Spinal cord (tissue), 10 donors: ENCODE measurements around the gene ROR1. TPM values are rescaled to one million over a fixed set of nuclear protein-coding genes. Genes with fewer than 3 reads are reported as not detected.
A peak's percentile ranks its signal among the peaks of the same experiment; 100 is the strongest.

Experiments used
- DNase-seq, 6 donors: peaks; one replicate each; pipeline versions ENCODE4 v3.0.0 to v3.0.0-alpha.2; 2013 to 2015; ENCODE audit warnings: low spot score in 6 of 6, low read depth in 4 of 6
- H3K27ac ChIP-seq: one replicate; pipeline ENCODE4 v1.5.1; 2013; ENCODE audit warnings: low read depth, low read length, control low read depth
- H3K27me3 ChIP-seq: one replicate; pipeline ENCODE4 v1.6.1; 2013; ENCODE audit warnings: low read length; ENCODE audit not compliant: control insufficient read depth, insufficient read depth
- H3K36me3 ChIP-seq: one replicate; pipeline ENCODE4 v1.6.1; 2013; ENCODE audit warnings: low read length; ENCODE audit not compliant: control insufficient read depth, insufficient read depth
- H3K4me1 ChIP-seq: one replicate; pipeline ENCODE4 v1.6.1; 2013; ENCODE audit warnings: low read length; ENCODE audit not compliant: control insufficient read depth, insufficient read depth
- H3K4me3 ChIP-seq: one replicate; pipeline ENCODE4 v1.5.1; 2013; ENCODE audit warnings: low read depth, low read length, control low read depth
- H3K9me3 ChIP-seq: one replicate; pipeline ENCODE4 v1.6.1; 2013; ENCODE audit warnings: low read length; ENCODE audit not compliant: control insufficient read depth, insufficient read depth
- WGBS: methylation state at CpG from one replicate; pipeline ENCODE4 v1.1.5; 2013; ENCODE audit warnings: missing lambda C conversion rate; ENCODE audit not compliant: insufficient coverage; 5-methylcytosine and 5-hydroxymethylcytosine counted together
- polyA plus RNA-seq, 2 donors: library from polyadenylated mRNA; unstranded; fragments of 120-200 nt; gene quantifications; one replicate each; pipeline ENCODE4 v1.2.1, GENCODE V29; 2013; ENCODE audit not compliant: insufficient read length in 2 of 2
- total RNA-seq, 2 donors: library from RNA; depleted of rRNA in 1 of 2; stranded (reverse); fragments of 120-200 nt in 1 of 2; fragments of >200 nt in 1 of 2; gene quantifications; one replicate each; pipeline versions ENCODE4 v1.2.3 to v1.2.4, GENCODE V29; 2013 to 2014
- donor health status: healthy.

The ROR1 gene
- total and polyA plus RNA-seq, 4 donors = 4.0 to 16.5 (median 7.9) TPM

- H3K36me3 ChIP-seq = no peaks in the 10 kb centered on the region
- no peaks in the 10 kb centered on the region for H3K9me3 ChIP-seq
- no peak overlapping the region for H3K4me3 ChIP-seq
- DNase-seq = no peak
- H3K4me1 ChIP-seq = no peaks in the 10 kb centered on the region
- 78% methylated on average over 5 of the region's 13 CpGs for WGBS
- H3K27ac ChIP-seq = no peak overlapping the region
- H3K27me3 ChIP-seq = peaks cover 2% of the 10 kb centered on the region
Measured at GRCh38 chr1:63917571-63918417, 144.0 kb downstream of the ROR1 start.

GRCh38 chr1:63918418-63918945 lies 144.7 kb downstream of the ROR1 start:
- 100% methylated on average over 1 of the region's 10 CpGs for WGBS
- Histone ChIP-seq H3K4me1 (no peaks in the 10 kb centered on the region), H3K27ac (no peak overlapping the region), H3K36me3 (no peaks in the 10 kb centered on the region), H3K4me3 (no peak overlapping the region), H3K27me3 (peaks cover 1% of the 10 kb centered on the region), H3K9me3 (no peaks in the 10 kb centered on the region)
- DNase-seq = no peak

- no peaks in the 10 kb centered on the region for H3K4me1 ChIP-seq
- no peaks in the 10 kb centered on the region for H3K36me3 ChIP-seq
- no peaks in the 10 kb centered on the region for H3K9me3 ChIP-seq
- no peak for DNase-seq
- 100% methylated on average over 1 of the region's 7 CpGs for WGBS
- no peak overlapping the region for H3K27ac ChIP-seq
- no peak overlapping the region for H3K4me3 ChIP-seq
- H3K27me3 ChIP-seq = no peaks in the 10 kb centered on the region
Measured at GRCh38 chr1:63920154-63921117, 146.6 kb downstream of the ROR1 start.

- Histone ChIP-seq H3K9me3 (no peaks in the 10 kb centered on the region), H3K27ac (no peak overlapping the region), H3K4me1 (no peaks in the 10 kb centered on the region), H3K36me3 (no peaks in the 10 kb centered on the region), H3K27me3 (no peaks in the 10 kb centered on the region), H3K4me3 (no peak overlapping the region)
- DNase-seq = no peak
- WGBS = 86% methylated on average over 1 of the region's 5 CpGs
Measured at GRCh38 chr1:63921359-63921758, 147.5 kb downstream of the ROR1 start.

GRCh38 chr1:63921802-63922201 lies 148.0 kb downstream of the ROR1 start:
- no peaks in the 10 kb centered on the region for H3K4me1 ChIP-seq
- no peaks in the 10 kb centered on the region for H3K9me3 ChIP-seq
- H3K27me3 ChIP-seq = no peaks in the 10 kb centered on the region
- H3K36me3 ChIP-seq = no peaks in the 10 kb centered on the region
- H3K27ac ChIP-seq = no peak overlapping the region
- peak in 1 of 6 donors; percentile 61 for DNase-seq
- H3K4me3 ChIP-seq = no peak overlapping the region

GRCh38 chr1:63922848-63923247 lies 149.0 kb downstream of the ROR1 start:
- WGBS = 90% methylated on average over 5 of the region's 6 CpGs
- Histone ChIP-seq H3K9me3 (no peaks in the 10 kb centered on the region), H3K27ac (no peak overlapping the region), H3K36me3 (no peaks in the 10 kb centered on the region), H3K4me3 (no peak overlapping the region), H3K4me1 (no peaks in the 10 kb centered on the region), H3K27me3 (no peaks in the 10 kb centered on the region)
- DNase-seq = no peak

- no peak overlapping the region for H3K27ac ChIP-seq
- 100% methylated on average over 1 of the region's 2 CpGs for WGBS
- no peaks in the 10 kb centered on the region for H3K9me3 ChIP-seq
- no peak overlapping the region for H3K4me3 ChIP-seq
- DNase-seq = no peak
- H3K27me3 ChIP-seq = no peaks in the 10 kb centered on the region
- no peaks in the 10 kb centered on the region for H3K36me3 ChIP-seq
- H3K4me1 ChIP-seq = no peaks in the 10 kb centered on the region
Measured at GRCh38 chr1:63923302-63923701, 149.5 kb downstream of the ROR1 start.

- H3K4me1 ChIP-seq = no peaks in the 10 kb centered on the region
- WGBS = 91% methylated on average over 1 of the region's 3 CpGs
- no peaks in the 10 kb centered on the region for H3K9me3 ChIP-seq
- no peaks in the 10 kb centered on the region for H3K36me3 ChIP-seq
- H3K27ac ChIP-seq = no peak overlapping the region
- H3K4me3 ChIP-seq = no peak overlapping the region
- no peak for DNase-seq
- H3K27me3 ChIP-seq = no peaks in the 10 kb centered on the region
Measured at GRCh38 chr1:63924600-63924999, 150.8 kb downstream of the ROR1 start.

- peak in 1 of 6 donors; percentile 46 for DNase-seq
- H3K36me3 ChIP-seq = no peaks in the 10 kb centered on the region
- H3K4me3 ChIP-seq = no peak overlapping the region
- H3K9me3 ChIP-seq = no peaks in the 10 kb centered on the region
- H3K27ac ChIP-seq = no peak overlapping the region
- H3K4me1 ChIP-seq = no peaks in the 10 kb centered on the region
- 67% methylated on average over 1 of the region's 7 CpGs for WGBS
- no peaks in the 10 kb centered on the region for H3K27me3 ChIP-seq
Measured at GRCh38 chr1:63928186-63929105, 154.6 kb downstream of the ROR1 start.
